ENCODE measurements around the gene SLC25A4. TPM values are rescaled to one million over a fixed set of nuclear protein-coding genes. Genes with fewer than 3 reads are reported as not detected.

The SLC25A4 gene
- 11.3 and 16.8 TPM in 2 replicates for total RNA-seq

GRCh38 chr4:185142912-185143600 lies at the start of gene SLC25A4:
Gene SLC25A4, plus strand, starts transcription at chr4:185143266. Its CDS starts 107 bp downstream, at chr4:185143373.

Other genes starting within 250 kb of the SLC25A4 start
- gene HELT, start 124.8 kb upstream of the SLC25A4 start, total RNA-seq = not detected in 2 replicates
- gene CFAP97, start 60.7 kb downstream of the SLC25A4 start, total RNA-seq = 40.0 and 46.5 TPM in 2 replicates
- gene SNX25, start 66.3 kb downstream of the SLC25A4 start, total RNA-seq = 16.7 and 17.3 TPM in 2 replicates

All from nasal cavity respiratory epithelium epithelial cell of viscerocranial mucosa (primary cell).